Islet of Langerhans (tissue), 1 donor: Measurements from ENCODE around the gene TOPBP1.
"Not testable (repeated sequence)": the region's sequence is repeated elsewhere in the genome, so short reads cannot be mapped to it uniquely, and the experiment has no call there.

Source experiments
- FAIRE-seq: peaks from one replicate; lab custom pipeline; 2011; peaks lifted over from hg19 to GRCh38; lab: Jason Lieb, UNC

The TOPBP1 gene

GRCh38 chr3:133661454-133662277 is at the start of gene TOPBP1:
TOPBP1 (minus strand) TSS chr3:133661941; CDS start chr3:133661127, 814 bp downstream.
- no peak for FAIRE-seq

DNA sequence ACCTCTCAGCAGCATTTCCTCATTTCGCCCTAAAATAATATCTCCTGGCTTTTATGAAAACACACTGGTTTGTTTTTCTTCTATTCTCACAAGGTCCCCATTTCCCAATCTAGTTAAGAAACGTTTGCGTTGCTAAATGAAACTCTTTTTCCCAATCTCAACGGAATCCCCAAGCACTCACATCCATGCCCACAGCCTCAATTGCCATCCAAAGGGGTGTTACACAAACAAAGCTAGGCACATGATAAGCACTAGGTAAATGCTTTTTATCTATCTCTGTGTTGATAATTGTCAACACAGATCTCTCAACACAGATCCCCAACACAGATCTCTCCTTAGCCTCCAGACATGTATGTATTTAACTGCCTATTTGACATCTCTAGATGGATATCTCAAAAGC is 49.3 kb upstream of the TOPBP1 start:
- FAIRE-seq: no peak

- FAIRE-seq: no peak
These were observed 47.5 kb upstream of the TOPBP1 start for GRCh38 chr3:133709139-133709750.

DNA sequence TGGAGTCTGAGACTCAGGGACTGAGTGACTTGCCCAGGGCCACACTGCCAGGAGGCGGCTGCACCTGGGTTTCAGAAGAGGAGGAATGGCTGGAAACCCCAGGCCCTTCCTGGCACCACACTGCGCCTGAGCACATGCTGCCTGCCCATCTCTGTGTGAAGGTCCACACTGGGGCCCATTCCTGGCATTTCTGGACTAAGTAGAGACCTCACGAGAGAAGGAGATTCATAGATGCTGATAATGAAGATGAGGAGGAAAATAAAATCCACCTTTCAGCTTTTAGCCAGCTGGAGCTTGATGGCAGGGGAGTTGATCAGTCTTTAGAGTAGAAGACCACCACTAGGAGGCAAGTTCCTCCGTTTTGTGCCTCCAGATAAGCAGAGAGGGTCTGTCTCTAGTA is 44.3 kb upstream of the TOPBP1 start:
- FAIRE-seq: no peak

DNA sequence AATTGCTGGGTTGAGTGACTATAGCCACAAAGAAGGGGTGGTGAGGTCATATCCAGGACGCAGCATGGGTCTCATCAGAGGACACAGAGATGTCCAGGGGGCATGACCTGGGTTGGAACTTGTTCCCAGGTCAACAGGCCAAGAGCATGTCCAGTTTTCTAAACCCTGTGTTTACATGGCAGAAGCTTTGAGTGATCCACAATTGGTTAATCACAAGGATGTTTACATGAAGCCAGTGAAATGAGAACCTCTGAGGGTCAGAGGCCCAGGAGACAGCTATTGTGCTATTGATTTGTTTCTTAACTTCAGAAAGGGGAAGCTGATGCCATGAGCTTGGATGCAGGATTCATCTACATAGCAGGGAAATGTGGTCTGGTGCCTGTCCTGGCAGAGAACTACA is 42.2 kb upstream of the TOPBP1 start:
- FAIRE-seq: no peak

- FAIRE-seq: no peak
These were observed 40.0 kb upstream of the TOPBP1 start for GRCh38 chr3:133701435-133702358.

DNA sequence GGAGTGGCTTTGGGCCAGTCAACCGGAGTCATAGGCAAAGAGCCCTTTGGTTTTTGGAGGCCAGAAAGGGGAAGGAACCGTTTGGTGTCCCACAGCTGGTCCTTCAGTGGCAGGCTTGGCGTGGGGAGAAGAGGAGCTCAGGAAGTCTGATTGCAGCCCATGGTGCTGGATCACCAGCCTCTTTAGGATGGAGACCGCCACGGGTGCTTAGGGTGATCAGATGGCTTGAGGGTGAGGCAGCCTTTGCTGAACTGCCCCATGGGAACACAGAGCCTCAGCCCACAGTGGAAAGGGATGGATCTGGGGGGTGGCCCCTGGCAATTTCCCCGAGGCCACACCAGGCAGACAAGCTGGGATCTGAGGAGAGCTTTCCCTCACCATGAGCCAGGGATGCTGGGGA is 38.6 kb upstream of the TOPBP1 start:
- no peak for FAIRE-seq

DNA sequence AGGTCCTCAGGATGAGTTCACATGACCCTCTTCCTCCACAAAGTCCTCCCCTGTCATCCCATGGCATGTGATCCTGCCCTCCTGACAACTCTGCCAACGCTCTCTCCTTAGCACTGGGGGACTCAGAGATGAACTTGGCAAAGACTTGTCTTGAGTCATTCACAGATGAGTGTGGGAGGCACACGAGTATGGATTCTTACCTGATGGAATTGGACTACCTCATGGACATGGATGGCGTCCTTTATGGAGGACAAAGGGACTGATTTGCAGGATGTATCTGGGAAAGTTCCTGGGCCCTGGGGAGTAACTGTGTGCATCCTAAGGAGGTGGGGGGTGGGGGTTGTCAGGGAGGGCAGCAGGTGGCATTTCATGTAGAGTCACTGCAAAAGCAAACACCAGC is 38.2 kb upstream of the TOPBP1 start:
- FAIRE-seq: no peak

GRCh38 chr3:133699467-133699866 is 37.7 kb upstream of the TOPBP1 start:
- no peak for FAIRE-seq

DNA sequence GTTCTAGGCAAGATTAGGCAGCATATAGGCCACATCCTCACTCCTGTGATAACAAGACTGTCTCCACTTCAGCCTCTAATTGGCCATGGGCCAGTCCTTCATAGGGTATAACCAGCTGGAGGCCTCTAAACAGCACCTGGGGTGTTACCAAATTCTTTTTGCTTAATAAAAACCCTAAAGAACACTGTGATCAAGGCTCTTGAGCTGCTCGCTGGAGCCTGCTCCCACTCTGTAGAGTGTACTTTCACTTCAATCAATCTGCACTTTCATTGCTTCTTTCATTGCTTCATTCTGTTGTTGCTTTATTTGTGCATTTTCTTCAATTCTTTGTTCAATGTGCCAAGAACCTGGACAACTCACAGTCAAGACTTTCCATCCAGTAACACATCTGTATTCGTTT is 36.2 kb upstream of the TOPBP1 start:
- FAIRE-seq: no peak

GRCh38 chr3:133695560-133696171 is 33.9 kb upstream of the TOPBP1 start:
- no peak for FAIRE-seq

- FAIRE-seq: no peak
These were observed 32.8 kb upstream of the TOPBP1 start for GRCh38 chr3:133694288-133695268.

- no peak for FAIRE-seq
These were observed 32.1 kb upstream of the TOPBP1 start for GRCh38 chr3:133693821-133694220.

DNA sequence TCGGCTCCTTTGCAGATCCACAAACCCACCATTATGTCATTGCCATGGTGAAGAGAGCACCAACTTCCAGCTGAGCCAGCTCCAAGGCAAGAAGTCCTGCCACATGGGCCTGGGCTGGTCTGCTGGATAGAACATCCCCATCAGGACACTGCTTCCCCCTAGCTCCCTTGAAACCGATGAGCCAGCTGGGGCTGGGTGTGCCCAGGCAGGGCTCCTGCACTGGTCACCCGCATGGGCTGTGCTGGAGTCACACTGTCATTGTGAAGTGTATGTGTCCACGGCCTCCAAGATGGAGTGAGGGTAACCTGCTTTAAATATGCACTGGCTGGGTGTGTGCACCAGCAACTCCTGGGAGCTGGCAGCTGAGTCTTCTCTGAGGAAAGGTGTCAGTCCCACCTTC is 31.0 kb upstream of the TOPBP1 start:
- no peak for FAIRE-seq

DNA sequence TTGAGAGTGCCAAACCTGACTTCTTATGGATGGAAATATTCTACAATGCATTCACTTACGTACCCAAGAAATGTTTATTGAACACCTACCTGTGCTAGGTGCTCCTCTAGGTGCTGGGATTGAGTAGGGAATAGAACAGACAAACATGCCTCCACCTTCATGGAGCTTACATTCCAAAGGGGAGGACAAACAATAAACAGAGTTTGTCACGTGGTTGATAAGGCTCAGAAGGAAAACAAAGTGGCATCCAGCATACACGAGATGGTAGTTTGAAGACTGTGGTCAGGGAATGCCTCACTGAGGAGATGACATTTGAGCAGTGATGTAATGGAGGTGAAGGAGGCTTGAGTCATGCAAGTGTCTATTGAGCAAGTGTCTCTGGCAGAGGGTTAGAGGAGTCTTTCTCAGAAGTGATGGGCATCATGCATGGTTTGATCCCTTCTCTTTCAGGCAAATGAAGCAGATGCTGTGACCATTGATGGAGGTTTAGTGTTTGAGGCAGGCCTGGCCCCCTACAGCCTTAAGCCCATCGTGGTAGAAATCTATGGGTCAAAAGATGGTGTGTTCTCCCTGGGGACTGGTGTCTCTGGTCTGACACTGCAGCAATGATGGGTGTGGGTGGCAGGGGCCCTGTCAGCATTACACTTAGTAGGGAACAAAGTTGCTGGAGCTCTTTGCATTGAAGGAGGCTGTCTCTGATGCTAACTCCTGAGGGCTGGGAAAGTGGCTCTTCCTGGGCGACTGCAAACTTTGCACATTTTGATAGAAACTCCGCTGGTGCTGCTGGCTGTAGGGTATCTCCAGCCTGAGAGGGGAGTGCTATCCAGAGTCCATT is 29.7 kb upstream of the TOPBP1 start:
- FAIRE-seq: no peak

- not testable (repeated sequence) for FAIRE-seq
These were observed 16.3 kb upstream of the TOPBP1 start for GRCh38 chr3:133677993-133678392.

DNA sequence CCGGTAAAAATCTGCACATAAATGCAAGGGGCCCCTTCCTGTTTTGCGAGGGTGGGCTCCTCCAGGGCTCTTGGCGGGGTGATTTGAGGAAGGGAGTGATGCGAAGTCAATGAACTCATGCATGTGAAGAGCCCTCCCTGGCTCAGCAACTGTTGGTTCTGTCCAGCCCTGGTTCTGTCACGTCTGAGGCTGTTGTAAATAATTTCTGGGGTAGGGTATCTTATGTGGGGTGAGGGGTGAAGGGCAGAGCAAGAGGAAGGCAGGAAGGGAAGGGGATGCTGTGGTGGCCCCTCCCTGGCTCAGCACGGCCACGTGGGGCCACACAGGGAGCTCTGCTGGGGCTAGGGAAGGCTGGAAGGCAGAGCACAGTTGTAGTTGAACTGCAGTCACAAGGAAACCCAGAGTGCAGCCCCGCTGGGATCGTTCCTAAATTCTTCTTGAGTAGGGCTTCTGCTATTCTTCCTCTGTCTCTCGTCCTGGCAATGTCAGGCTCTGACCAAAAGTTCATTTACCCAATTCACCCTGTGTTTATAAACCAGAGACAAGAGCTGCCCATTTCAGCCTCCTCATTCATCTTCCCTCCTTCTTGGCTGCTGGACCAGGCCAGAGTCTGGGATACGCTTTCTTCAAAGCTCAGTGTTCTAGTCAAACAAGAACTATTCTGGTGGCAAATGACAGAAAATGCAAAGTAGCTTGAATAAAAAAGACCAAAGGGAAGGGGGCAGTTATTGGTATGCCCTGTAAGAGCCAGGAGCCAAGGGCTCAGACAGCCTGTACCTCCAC is 14.8 kb upstream of the TOPBP1 start:
- no peak for FAIRE-seq

GRCh38 chr3:133675631-133676335 is 14.0 kb upstream of the TOPBP1 start:
- no peak for FAIRE-seq
